Ureter (tissue), 1 donor: ENCODE results near the gene NEDD9. TPM values are rescaled to one million over a fixed set of nuclear protein-coding genes. Genes with fewer than 3 reads are reported as not detected.

ENCODE experiments used
- DNase-seq: peaks from one replicate; pipeline ENCODE4 v3.0.0-alpha.2; 2020; ENCODE audit warnings: low spot score
- total RNA-seq: library from RNA; stranded (reverse); gene quantifications from one replicate; pipeline ENCODE4 v1.2.4, GENCODE V29; 2023
- donor health status: DM: yes; HTN: yes; CAD: no.

The NEDD9 gene
- total RNA-seq, 1 donor from 2014 or later, result 65.8 TPM

GRCh38 chr6:11260249-11261038 lies 28.0 kb upstream of the NEDD9 start:
- no peak for DNase-seq

GRCh38 chr6:11258260-11259237 lies 26.1 kb upstream of the NEDD9 start:
- no peak for DNase-seq

- DNase-seq, result no peak
These were observed 23.1 kb upstream of the NEDD9 start for GRCh38 chr6:11255610-11256009.

GRCh38 chr6:11253594-11253993 lies 21.1 kb upstream of the NEDD9 start:
- DNase-seq, result no peak

- peak; percentile 68 for DNase-seq
These were observed 19.3 kb upstream of the NEDD9 start for GRCh38 chr6:11251553-11252360.

GRCh38 chr6:11250108-11250507 lies 17.6 kb upstream of the NEDD9 start:
- no peak for DNase-seq

- no peak for DNase-seq
These were observed 16.7 kb upstream of the NEDD9 start for GRCh38 chr6:11248974-11249761.

GRCh38 chr6:11246722-11247121 lies 14.3 kb upstream of the NEDD9 start:
- no peak for DNase-seq

GRCh38 chr6:11245381-11246256 lies 13.2 kb upstream of the NEDD9 start:
- DNase-seq, result no peak

- DNase-seq, result no peak
These were observed 12.1 kb upstream of the NEDD9 start for GRCh38 chr6:11244387-11245126.

GRCh38 chr6:11243861-11244260 lies 11.4 kb upstream of the NEDD9 start:
- DNase-seq, result no peak

- no peak for DNase-seq
These were observed 10.2 kb upstream of the NEDD9 start for GRCh38 chr6:11242711-11243110.

GRCh38 chr6:11241793-11242201 lies 9.3 kb upstream of the NEDD9 start:
- no peak for DNase-seq

GRCh38 chr6:11241154-11241792 lies 8.8 kb upstream of the NEDD9 start:
- no peak for DNase-seq

GRCh38 chr6:11237956-11238355 lies 5.5 kb upstream of the NEDD9 start:
- DNase-seq, result no peak

GRCh38 chr6:11237428-11237827 lies 5.0 kb upstream of the NEDD9 start:
- DNase-seq, result no peak

- DNase-seq, result no peak
These were observed 4.4 kb upstream of the NEDD9 start for GRCh38 chr6:11236915-11237314.

GRCh38 chr6:11236076-11236750 lies 3.7 kb upstream of the NEDD9 start:
- DNase-seq, result no peak
